ENCODE measurements around the gene CNTNAP2.

The CNTNAP2 gene

DNA sequence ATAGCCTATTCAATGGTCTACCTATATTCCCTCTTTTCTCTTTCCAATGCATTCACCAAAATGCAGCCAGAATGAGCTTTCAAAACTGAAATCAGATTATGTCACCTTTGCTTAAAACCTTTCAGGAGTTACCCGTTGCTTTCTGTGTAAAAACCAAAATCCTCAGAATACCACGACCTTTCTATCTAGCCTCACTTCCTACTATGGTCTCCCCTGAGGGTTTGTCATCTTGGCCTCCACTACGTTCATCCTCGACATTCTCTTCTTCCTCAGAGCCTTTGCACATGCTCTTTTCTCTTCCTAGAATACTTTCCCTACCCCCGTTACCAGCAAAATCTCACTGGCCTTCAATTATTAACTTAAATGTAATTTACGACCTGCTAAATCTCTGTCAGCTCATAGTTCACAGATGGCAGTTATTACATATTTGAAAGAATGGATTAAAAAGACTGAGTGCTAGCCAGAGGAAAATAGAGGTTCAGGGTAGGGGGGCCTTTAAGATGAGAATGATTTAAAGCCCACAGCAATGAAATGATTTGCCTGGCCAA is 2093.1 kb downstream of the CNTNAP2 start:
- no peak for DNase-seq (ENCODE audit: low spot score)

DNA sequence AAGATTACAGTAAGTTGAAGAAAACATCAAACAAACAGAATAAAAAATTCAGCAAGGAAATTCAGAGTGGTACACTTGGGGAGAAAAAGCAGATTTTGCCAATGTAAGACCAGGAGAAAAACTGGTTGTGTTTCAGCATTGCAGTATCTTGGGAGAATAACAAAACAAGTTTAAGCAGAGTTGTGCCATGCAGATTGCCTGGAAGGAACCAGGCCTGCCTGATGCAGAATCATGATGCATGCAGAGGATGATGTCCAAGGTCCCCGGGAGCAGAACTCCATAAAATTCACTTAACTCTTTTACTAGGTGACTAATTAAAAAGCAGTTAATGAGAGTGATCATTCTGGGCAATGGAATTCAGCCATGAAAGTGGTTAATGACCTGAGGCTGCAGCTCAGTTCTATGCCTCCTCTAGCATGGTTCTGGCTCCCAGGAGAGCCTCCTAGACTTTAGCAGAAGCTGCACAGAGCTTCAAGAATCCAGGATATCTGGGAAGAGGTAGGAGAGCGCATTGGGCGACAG is 2094.3 kb downstream of the CNTNAP2 start:
- DNase-seq (ENCODE audit: low spot score), result no peak

DNA sequence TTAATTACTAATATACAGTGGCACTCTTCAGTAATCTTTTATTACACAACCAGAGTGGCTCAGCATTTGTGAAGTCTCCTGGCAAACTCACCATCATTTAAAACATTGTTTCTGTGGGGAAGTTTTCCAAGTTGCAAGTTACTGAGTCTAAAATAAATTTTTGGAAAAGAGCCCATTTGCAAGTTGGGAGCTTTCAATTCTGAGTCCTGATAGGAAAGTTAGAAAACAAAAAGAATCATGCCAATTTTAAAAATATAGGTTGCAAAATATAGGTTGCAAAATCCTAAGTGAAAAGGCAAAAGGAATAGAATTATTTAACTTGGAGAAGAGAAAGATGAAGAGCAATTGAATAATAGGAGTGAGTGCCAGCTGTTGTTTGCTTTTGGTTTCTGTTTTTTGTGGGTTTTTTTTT is 2095.1 kb downstream of the CNTNAP2 start:
- no peak for DNase-seq (ENCODE audit: low spot score)

DNA sequence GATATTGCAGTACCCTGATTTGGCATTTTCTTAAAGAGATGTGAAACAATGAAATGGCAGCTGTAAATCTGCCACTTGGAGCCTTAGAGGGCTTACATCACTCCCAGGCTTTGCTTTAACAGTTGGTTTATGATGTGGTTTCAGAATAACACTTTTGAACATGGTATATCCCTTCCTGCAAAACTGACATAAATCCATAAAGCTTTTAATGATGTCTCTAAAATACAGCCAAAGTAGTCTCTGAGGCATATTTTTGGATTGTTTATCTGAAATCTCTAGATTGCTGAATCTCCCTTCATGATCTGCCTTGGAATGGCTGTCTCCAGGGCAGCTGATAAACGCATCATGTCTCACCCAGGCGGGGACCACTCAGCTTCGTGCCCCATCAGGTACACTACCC is 2096.1 kb downstream of the CNTNAP2 start:
- no peak for DNase-seq (ENCODE audit: low spot score)

DNA sequence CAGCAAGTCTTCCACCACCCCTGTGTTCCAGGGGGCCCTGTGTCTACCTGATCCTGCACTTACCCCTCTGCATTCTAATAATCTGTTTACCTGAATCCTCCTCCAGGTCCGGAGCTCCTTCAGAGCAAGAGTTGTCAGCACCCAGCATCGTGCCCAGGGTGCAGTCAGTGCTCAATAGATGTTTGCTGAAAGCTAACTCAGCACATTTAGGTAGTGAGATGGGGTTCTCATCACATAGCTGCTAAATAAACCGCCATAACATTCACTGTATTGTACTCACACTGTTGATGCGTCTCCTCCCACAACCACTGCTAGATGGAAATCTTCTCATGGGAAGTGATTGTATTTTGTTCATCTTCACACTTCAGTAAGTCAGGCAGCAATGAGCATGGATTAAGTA is 2097.5 kb downstream of the CNTNAP2 start:
- no peak for DNase-seq (ENCODE audit: low spot score)

DNA sequence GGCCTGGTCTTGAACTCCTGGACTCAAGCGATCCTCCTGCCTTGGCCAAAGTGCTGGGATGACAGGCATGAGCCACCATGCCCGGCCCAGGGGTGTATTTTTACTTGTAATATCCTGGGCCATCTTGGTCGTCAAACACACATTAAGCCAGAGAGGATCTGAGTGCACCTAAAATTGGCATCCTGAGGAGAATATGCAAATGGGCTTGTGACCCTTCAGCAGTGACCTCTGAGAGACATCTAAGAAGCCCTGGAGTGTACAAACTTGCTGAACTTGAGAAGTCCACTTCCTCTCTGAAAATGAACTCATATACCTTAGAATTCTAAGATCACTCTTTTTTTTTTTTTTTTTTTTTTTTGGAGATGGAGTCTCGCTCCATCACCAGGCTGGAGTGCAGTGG is 2102.0 kb downstream of the CNTNAP2 start:
- DNase-seq (ENCODE audit: low spot score), result no peak

DNA sequence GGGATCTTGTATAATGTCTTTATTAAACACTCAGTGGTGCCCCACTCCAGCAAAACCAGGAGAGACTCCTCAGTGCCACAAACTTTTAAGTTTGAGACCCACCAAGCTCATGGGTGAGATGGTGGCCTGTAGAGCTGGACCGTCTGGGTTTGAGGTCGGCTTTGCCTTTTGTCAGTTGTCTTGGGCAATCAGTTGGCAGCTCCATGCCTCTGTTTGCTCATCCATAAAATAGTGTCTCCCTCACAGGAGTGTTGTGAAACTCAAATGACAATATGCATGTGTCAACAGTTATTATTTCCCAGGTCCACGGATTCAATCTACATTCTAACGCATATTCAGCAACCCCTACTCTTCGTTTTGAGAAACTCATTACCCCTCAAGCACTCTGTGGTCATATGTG is 2106.1 kb downstream of the CNTNAP2 start:
- no peak for DNase-seq (ENCODE audit: low spot score)

DNA sequence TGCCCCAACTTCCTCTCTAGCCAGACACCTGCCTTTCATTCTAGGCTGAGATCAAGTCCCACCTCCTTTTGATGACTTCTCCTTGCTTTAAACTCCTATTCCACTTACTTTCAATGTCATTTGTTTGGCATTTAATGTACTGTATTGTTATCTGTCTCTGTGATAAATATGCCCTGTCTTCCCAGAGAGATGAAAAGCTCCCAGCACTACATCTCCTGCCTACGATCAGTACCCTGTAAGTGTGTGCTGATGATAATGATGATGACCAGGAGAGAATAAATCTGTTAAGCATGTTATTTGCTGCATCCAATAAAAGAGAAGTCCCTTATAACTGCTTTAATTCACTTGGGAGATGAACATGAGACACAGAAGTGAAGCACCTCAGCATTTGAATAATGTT is 2106.6 kb downstream of the CNTNAP2 start:
- no peak for DNase-seq (ENCODE audit: low spot score)

DNA sequence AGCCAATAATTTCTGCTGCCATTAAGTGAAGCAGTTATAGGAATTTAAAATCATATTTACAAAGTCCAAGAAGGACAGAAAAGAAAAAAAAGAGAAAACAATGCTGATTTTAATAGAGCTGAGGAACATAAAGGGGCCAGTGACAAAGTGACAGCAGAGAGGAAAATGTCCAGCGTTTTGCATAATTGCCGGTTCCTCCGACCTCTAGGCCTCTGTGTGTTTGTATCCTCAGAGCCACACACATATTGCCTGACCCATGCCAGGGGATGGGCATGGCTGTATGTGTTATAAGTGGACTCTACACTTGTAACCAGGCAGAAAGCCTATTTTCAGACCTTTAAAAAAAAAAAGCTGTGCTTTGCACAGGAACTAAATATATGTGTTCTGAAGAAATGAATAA is 2107.1 kb downstream of the CNTNAP2 start:
- no peak for DNase-seq (ENCODE audit: low spot score)

DNA sequence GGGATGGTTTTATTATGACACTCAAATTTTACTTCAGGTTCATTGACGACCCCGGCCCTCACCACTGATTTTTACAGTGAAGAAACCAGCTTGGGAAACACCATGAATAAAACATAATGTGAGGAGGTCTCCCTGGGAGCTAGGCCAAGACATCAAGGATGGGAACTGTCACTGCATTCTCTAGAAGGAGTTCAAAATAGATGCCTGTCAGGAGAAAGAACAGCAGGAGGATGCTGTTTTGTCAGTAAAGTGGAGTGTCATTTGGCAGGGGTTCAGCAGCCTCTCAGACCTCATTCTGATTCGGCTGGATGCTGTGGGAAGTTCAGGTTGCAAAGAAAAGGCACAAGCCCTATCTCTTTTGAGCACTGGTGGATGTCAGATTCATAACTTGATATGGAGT is 2113.7 kb downstream of the CNTNAP2 start:
- DNase-seq (ENCODE audit: low spot score), result no peak

DNA sequence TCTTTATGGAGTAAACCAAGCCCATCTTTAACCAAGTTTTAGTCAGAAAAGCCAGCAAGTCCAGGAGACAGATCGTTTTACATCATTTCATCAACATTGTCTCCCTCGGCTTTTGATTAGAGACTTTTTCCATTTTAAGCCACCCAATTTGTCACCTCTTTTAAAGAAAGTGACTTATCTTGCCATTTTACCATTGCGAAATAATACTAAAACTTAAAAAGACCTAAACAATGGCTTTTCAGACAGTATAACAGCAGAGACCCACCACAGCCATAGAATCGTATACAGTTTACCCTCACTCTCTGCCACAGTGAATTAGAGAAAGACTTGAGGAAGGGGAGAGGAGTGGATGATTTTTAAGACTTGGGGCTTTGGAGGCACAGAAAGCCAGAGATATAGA is 2114.3 kb downstream of the CNTNAP2 start:
- no peak for DNase-seq (ENCODE audit: low spot score)

DNA sequence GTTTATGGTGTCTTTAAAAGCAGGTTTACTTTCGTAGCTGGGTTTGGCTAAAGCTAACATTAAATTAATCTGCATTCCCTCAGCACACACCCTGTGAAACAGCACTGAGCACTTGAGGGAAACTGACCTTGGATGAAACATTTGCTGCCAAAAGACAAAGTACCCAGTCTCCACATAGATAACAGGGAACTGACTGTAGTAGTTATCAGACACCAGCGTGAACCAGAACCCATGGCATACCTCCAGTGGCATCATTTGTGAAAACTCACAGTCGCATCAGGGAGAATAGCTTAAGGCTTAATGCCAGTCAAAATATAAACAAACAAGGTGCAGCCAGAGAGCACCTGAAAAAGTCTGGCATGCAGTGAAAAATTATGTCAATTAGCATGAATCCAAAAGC is 2116.2 kb downstream of the CNTNAP2 start:
- DNase-seq (ENCODE audit: low spot score), result no peak

DNA sequence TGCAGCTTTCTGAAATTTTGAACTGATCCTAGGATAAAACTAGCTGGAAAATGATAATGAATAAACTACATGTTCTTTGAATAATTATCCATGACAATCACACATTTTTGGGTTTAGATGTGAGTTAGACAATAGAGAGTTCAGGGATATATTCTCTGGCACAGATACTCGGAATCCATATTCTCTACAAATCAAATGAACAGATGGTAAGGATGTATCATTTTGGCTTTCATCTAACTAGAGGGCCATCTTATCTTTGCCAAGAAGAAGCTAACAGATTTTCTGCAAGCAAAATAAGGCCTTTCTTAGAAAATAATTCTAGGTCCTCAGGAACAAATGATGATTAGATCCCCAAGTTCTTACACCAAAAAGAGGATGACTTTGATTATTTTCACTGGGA is 2118.1 kb downstream of the CNTNAP2 start:
- no peak for DNase-seq (ENCODE audit: low spot score)

DNA sequence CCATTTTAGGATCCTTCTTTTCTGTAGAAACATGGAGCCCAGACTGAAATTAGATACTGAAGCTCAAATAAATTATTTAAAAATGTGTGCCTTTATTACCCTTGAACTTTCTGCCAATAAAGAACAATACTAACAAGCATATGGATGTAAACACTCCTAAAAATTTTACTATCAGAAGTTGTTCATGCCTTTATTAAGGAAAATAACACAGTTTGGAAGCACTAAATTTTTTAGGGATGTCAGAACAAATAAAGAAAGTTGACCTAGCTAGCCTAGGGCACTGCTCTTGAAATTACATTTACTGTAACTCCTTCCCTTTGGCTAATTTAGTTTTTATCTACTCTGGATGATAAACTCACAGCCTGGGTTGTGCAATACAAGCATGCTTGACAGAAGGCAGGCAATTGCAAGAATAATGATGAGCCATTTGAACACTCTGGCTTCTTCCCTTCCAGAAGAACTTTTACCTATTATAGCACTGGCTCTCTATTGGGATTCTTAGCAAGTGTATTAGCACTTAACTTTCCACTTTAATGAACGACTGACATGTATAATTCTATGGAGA is 2122.2 kb downstream of the CNTNAP2 start:
- DNase-seq (ENCODE audit: low spot score), result no peak

DNA sequence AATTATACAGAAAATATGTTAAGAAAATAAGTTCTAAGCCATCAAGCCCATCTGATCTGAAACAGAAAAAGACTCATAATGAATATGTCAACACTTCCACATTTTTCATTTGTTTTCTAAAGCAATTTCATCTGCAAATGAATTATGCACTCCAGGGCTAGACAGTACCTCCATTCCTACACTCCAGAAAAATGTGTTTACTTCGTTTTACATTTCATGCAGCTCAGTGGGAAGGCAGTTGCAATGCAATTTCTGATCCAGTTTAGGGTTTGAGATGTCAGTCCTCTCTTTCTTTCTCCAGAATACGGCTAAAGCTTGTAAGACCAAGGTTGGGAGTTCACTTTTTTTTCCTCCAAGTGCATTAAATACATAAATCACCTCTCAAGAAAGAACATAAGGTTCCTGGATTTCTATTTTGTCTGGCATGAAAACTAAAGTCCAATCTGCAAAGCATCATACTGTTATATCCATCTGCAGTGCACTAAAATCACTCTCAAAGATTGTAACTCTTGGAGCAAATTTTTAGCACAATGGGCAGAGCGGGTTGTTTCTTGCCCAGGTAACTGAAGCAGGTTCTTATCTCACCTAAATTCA is 2125.2 kb downstream of the CNTNAP2 start:
- no peak for DNase-seq (ENCODE audit: low spot score)

DNA sequence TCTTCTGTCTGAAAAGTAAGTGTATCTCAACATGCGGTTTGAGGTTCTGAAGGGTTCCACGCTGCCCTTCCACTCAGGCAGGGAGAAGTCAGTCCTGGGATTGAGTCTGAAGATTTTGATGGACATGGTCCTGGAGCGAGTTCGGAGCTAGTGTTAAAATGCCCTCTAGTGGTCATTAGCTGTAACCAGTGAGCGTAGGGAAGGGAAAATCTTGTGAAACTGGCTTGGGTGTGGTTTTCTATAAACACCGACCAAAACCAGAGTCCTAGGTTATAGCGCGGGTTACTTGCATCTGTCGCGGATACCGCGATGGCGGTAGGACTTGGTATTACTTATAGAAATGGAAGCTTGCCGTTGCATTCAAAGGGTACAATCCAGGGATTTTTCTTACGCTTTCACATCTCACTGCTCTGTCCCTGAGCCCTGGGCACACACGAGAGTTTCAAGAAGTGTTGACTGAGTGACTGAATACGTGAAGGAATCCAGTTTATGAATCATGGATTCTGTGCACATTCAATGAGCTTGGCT is 2125.8 kb downstream of the CNTNAP2 start:
- peak; percentile 73 for DNase-seq (ENCODE audit: low spot score)

DNA sequence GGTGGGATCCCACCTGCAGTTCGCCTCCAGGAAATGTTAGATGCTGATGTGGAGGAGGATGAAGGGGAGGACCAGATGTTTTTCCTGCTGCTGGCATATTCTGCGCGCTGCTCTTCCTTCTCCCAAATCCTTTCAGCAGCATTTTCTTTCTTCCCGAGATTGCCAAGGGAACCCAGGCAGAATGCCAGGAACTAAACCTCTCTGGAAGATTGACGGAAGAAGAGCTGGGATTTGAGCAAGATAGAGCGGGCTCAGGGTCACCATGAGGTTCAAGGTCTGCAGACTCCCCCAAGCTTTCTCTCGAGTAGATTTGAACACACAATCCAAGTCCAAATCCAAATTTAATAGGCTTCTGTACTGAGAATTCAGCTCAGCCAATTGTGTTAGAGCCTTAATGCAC is 2128.8 kb downstream of the CNTNAP2 start:
- DNase-seq (ENCODE audit: low spot score), result no peak

DNA sequence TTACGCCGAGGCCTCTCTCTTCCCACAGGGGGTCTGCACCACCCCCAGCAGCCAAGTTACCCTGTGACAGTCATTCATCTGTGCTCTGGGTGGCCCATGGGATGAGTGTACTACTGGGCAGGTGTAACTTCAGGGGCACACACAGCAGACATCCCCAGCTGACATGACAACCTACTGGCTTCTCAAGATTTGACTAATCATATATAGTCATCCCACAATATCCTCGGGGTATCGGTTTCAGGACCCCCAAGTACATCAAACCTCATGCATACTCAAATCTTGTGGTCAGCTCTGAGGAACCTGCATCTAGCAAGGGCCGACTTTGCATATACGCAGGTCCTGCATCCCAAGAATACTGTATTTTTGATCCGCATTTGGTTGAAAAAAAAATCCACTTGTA is 2137.0 kb downstream of the CNTNAP2 start:
- no peak for DNase-seq (ENCODE audit: low spot score)

DNA sequence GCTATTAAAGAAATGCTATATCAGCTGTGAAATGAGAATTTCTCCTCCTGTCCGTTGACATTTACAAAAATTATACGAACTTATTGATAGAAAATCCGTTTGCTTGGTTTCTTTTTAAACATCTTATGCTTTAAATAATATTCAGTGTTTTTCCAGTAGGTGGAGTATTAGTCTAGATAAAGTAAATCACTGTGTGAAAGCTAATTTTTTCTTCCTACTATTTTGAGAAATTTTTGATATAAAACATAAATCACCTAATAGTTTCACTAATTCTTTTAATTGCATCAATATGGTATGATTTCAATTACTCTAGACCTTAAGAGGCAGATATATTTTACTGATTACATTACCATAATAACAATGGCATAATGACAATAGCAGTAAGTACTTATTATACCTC is 2138.7 kb downstream of the CNTNAP2 start:
- no peak for DNase-seq (ENCODE audit: low spot score)

DNA sequence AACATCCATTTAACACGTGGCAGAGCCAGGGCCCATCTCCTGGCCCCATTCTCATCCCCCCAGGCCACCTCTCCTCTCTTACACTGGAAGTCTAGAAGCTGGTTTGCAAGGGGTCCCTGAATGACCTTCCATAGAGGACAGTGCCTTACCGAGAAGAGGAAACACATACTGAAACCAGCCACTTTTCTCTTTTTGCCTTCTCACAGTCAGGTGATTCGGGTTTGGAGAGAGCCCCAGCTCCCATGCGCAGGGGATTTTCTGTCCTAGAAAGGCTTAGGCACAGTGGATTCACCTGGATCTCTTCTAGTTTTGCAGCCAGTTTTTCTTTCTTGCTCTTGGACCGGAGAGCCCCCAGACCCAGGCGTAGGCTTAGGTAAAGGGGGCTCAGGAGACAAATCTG is 2139.8 kb downstream of the CNTNAP2 start:
- no peak for DNase-seq (ENCODE audit: low spot score)

DNA sequence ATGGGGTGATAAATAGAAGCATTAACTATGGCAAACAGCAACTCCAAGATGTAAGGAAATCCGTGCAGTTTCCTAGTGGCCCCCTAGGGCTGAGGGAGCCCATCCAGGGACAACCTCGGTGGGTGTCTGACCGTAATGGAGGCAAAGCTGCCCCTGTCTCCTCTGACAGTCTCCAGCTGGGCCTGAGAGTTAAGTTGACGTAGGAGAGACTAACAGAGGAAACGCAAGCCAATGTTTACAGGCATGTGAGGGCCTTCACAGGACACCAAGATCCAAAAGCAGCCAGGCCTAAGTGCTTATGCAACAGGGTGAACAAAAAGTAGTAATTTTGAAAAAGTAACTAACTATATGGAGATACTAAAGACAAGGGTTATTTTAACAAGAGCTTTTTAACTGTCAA is 2144.0 kb downstream of the CNTNAP2 start:
- no peak for DNase-seq (ENCODE audit: low spot score)

DNA sequence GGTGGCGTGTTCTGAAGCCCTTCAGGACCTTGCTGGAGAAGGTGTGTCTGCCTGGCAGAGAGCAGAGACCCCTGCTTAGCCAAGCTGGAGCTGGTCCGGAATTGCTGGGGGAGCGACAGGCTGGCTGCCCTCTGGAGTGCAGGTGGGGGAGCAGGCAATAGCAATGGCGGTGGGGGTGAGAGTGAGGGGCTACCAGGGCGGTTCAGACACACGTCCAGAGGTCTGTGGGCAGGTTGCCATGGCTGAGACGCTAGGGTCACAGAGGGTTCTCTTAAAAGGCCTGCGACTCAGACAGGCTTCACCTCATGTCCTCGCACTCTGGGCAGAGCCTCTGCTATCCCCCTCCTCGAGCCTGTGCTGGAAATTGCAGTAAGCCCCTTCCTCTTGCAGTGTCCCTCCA is 2144.9 kb downstream of the CNTNAP2 start:
- no peak for DNase-seq (ENCODE audit: low spot score)

DNA sequence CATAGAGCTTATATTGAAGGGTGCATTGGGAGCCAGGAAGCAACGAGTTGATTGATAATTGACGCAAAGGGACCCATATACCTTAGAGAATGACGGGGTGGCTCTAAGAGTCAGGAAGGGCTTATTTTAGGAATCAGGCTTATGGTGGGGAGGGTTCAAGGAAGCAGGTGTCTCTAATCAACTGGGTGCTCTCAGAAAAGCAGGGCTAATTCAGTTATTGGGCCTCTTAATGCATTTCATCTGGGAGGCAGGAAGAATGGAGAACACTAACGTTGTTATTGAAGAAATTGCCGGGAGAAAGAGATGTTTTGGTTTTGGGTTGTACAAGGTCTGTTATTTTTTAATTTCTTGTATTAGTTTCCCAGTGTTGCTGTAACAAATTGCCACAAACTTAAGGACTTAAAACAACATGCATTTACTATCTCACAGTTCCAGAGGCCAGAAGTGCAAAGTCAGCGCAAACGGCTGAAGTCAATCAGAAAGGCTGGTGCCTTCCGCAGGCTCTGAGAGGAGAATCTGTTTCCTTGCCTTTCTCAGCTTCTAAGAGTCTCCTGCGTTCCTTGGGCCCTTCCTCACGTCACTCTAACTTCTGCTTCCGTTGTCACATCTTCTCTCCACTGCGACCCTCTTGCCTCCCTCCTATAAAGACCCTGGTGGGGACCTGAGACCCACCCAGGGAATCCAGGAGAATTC is 2145.5 kb downstream of the CNTNAP2 start:
- no peak for DNase-seq (ENCODE audit: low spot score)

All from GM03348 (cell line).